ENCODE results near the gene UMODL1. TPM values are rescaled to one million over a fixed set of nuclear protein-coding genes. Genes with fewer than 3 reads are reported as not detected.

Gene UMODL1
- total and polyA plus RNA-seq, 2 donors (not counting 3 experiments of a cell fraction or from before 2014, with no cell fraction given) = not detected

GRCh38 chr21:42118901-42119300, 47.8 kb downstream of the UMODL1 start:
- dilution Hi-C loops (cut with MboI; ENCODE audit: extremely low pct_ligation_motif_present, low sequenced_read_pairs) (no loop called here), intact Hi-C loops (cut with micrococcal nuclease) (loop anchor here (5.0 kb wide), 1 partner anchor 837 kb away; no protein-coding TSS in a partner anchor)
- peaks cover 25 to 26% of the 10 kb centered on the region in 2 experiments for H3K27me3 ChIP-seq (ENCODE audit: control insufficient read depth in 2 of 2, insufficient read depth in 2 of 2, low read length in 2 of 2)
- no peaks in the 10 kb centered on the region for H3K36me3 ChIP-seq (ENCODE audit: control insufficient read depth in 2 of 2, extremely low read depth in 1 of 2, insufficient read depth in 2 of 2, low read length in 2 of 2)
- no peaks in the 10 kb centered on the region for H3K9me3 ChIP-seq (replicated peaks; ENCODE audit: control insufficient read depth, insufficient read depth, low read length)
- no peak overlapping the region for H3K27ac ChIP-seq (ENCODE audit: insufficient read depth, low read depth, low read length)
- H3K4me1 ChIP-seq (ENCODE audit: control insufficient read depth, extremely low read depth, insufficient read depth, low read length) = peaks cover 4% of the 10 kb centered on the region
- H3K79me2 ChIP-seq (ENCODE audit: control insufficient read depth, insufficient read depth, low read length) = no peaks in the 10 kb centered on the region
- no peaks in the 10 kb centered on the region for H3K9me1 ChIP-seq (replicated peaks; ENCODE audit: control insufficient read depth, extremely low read depth, insufficient read depth, low read length)
- ChIA-PET POLR2A (no interaction called here), CTCF (interaction anchor here (1.1 to 8.0 kb wide), 9 partner anchors 7 to 835 kb away, joined by 3 to 120 read pairs (median 18); no protein-coding TSS in a partner anchor)
- no peak for FAIRE-seq
- H2AFZ ChIP-seq (ENCODE audit: low read depth, low read length) = no peak overlapping the region
- H3K9ac ChIP-seq (replicated peaks; ENCODE audit: extremely low read depth, insufficient read depth, low read length) = no peak overlapping the region
- BruUV-seq (replicated peaks) = no TSS peak
- no peaks in the 10 kb centered on the region for H4K20me1 ChIP-seq (replicated peaks; ENCODE audit: control insufficient read depth, extremely low read depth, insufficient read depth, low read length)
- no peak overlapping the region for H3K4me2 ChIP-seq (ENCODE audit: insufficient read depth, low read length)
- TF ChIP-seq GATA2 (IDR thresholded peaks at IDR 0.05; ENCODE audit: insufficient read depth, insufficient read length, low read depth, low read length) (no peak), MYC (IDR thresholded peaks at IDR 0.05; ENCODE audit: low read depth, low read length) (no peak), POLR2AphosphoS5 (IDR thresholded peaks at IDR 0.05; ENCODE audit: insufficient read depth, low read depth, low read length) (no peak), JUN (IDR thresholded peaks at IDR 0.05; ENCODE audit: borderline replicate concordance, insufficient read depth, insufficient read length, low read depth) (no peak), CTCF (IDR thresholded peaks at IDR 0.05; ENCODE audit: extremely low read depth in 1 of 2, insufficient read depth in 1 of 2, low read depth in 1 of 2, low read length in 2 of 2) (no peak), POLR2A (IDR thresholded peaks at IDR 0.05; ENCODE audit: low read depth, low read length) (no peak), EZH2 (IDR thresholded peaks at IDR 0.05; ENCODE audit: borderline replicate concordance, low read depth, low read length, severe bottlenecking) (no peak), FOS (IDR thresholded peaks at IDR 0.05; ENCODE audit: borderline replicate concordance, insufficient read depth, low read length) (no peak), MAX (IDR thresholded peaks at IDR 0.05; ENCODE audit: insufficient read depth, insufficient read length) (no peak)
- no peak for DNase-seq (ENCODE audit: low read depth, low spot score)
- H3K4me3 ChIP-seq (replicated peaks in 1 of 3; ENCODE audit: insufficient read depth in 1 of 3, low read depth in 1 of 3, low read length in 3 of 3) = no peak overlapping the region

All from endothelial cell of umbilical vein (primary cell).